Lower leg skin (tissue), 3 donors: ENCODE data around the gene KRTAP5-6.

Experiments
- POLR2A ChIP-seq, 2 donors: fragments of 450-650 bp; IDR thresholded peaks; one replicate each; pipeline ENCODE4 v1.6.1; 2016 to 2017; ENCODE audit warnings: antibody characterized with exemption in 2 of 2, mild to moderate bottlenecking in 1 of 2, moderate library complexity in 1 of 2
- TF ChIP-seq, protein P1 (sequence below), 3 donors: fragments of 450-650 bp; IDR thresholded peaks; one replicate each; pipeline ENCODE4 v1.5.1; 2016; ENCODE audit warnings: antibody characterized with exemption in 3 of 3, mild to moderate bottlenecking in 3 of 3, moderate library complexity in 2 of 3

GRCh38 chr11:1702506-1702905 is 5.5 kb downstream of the KRTAP5-6 start:
- TF ChIP-seq, protein P1, sequence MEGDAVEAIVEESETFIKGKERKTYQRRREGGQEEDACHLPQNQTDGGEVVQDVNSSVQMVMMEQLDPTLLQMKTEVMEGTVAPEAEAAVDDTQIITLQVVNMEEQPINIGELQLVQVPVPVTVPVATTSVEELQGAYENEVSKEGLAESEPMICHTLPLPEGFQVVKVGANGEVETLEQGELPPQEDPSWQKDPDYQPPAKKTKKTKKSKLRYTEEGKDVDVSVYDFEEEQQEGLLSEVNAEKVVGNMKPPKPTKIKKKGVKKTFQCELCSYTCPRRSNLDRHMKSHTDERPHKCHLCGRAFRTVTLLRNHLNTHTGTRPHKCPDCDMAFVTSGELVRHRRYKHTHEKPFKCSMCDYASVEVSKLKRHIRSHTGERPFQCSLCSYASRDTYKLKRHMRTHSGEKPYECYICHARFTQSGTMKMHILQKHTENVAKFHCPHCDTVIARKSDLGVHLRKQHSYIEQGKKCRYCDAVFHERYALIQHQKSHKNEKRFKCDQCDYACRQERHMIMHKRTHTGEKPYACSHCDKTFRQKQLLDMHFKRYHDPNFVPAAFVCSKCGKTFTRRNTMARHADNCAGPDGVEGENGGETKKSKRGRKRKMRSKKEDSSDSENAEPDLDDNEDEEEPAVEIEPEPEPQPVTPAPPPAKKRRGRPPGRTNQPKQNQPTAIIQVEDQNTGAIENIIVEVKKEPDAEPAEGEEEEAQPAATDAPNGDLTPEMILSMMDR (IDR thresholded peaks at IDR 0.05) = no peak
- no peak for TF ChIP-seq POLR2A (IDR thresholded peaks at IDR 0.05)
